Testis (tissue), 2 donors: Measurements from ENCODE around the gene WTAP.
A peak's percentile ranks its signal among the peaks of the same experiment; 100 is the strongest.

Source experiments
- CTCF ChIP-seq, 3 experiments: fragments of 450-650 bp in 2 of 3; fragments of 200-600 bp in 1 of 3; sonication (generic) in 1 of 3; IDR thresholded peaks; one replicate each; pipeline ENCODE4 v1.5.1; 2016 to 2019; ENCODE audit warnings: antibody characterized with exemption in 3 of 3, mild to moderate bottlenecking in 2 of 3, moderate library complexity in 1 of 3
- POLR2A ChIP-seq: fragments of 450-650 bp; IDR thresholded peaks from one replicate; pipeline ENCODE4 v1.6.1; 2017; ENCODE audit warnings: antibody characterized with exemption, mild to moderate bottlenecking, moderate library complexity

DNA sequence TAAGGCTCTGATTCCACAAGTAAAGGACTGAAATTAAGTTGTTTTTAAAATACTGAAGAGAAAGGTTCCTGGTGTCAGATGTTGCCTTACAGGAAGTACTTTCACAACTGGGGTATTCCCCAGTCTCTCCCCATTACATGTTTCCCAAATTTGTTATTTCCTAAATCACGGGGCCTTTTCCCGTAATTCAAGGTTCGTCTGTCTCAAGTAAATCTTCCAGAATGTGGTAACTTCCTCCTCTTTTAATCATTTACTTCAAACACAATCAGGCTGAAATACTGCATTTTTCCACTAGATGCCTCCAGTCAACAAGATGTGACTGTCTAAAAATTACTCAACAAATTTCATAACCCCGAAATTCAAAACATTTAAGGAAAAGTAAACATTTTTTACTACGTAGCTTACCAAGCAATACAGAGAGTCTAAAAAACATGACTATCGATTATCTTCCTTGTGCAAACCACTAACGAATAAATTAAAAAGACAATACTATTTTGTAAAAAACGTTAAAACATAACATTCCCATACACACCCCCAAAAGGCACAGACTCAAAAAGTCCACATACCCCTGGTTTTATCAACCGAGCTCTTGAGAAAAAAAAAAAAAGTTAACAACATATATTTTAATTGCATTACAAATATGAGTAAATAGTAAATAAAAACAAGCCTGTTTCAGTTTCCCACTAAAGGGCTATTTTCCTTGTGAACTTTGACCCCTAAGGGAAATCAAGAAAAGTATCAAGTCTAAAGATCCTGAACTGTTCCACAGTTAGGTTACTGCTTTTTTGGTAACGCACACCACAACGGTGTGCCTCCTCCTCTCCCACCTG lies 36.0 kb upstream of the WTAP start:
- TF ChIP-seq CTCF (IDR thresholded peaks at IDR 0.05), result peak; percentile 77 to 92 (median 88)
- no peak for TF ChIP-seq POLR2A
